DOHH2 (cell line): ENCODE data around the gene FBXO11.

ENCODE experiments used
- H3F3A ChIP-seq: fragments of 200-600 bp; sonication (generic), shearing (Covaris generic); 2 replicates; pipeline ENCODE4 v1.6.0; 2016; ENCODE audit warnings: antibody characterized with exemption, mild to moderate bottlenecking; ENCODE audit not compliant: control insufficient read depth, insufficient read depth
- H3K27ac ChIP-seq: fragments of 200-600 bp; sonication (generic); 2 replicates; pipeline ENCODE4 v1.5.1; 2014; ENCODE audit warnings: low read depth, mild to moderate bottlenecking, low read length, moderate library complexity
- H3K27me3 ChIP-seq: fragments of 200-600 bp; sonication (generic); 2 replicates; pipeline ENCODE4 v1.6.1; 2014; ENCODE audit warnings: mild to moderate bottlenecking, low read length, mixed read lengths; ENCODE audit not compliant: control insufficient read depth
- H3K36me3 ChIP-seq: fragments of 200-600 bp; sonication (generic); 2 replicates; pipeline ENCODE4 v1.6.1; 2014; ENCODE audit warnings: mild to moderate bottlenecking, low read length, moderate library complexity, mixed read lengths; ENCODE audit not compliant: control insufficient read depth
- H3K4me1 ChIP-seq: fragments of 200-600 bp; sonication (generic); 2 replicates; pipeline ENCODE4 v1.6.1; 2014; ENCODE audit warnings: mild to moderate bottlenecking, low read length, mixed read lengths; ENCODE audit not compliant: control insufficient read depth
- H3K4me2 ChIP-seq: fragments of 200-600 bp; sonication (generic); 2 replicates; pipeline ENCODE4 v1.6.0; 2014; ENCODE audit warnings: mild to moderate bottlenecking, low read length, moderate library complexity
- H3K4me3 ChIP-seq: fragments of 200-600 bp; sonication (generic); 2 replicates; pipeline ENCODE4 v1.5.1; 2014; ENCODE audit warnings: mild to moderate bottlenecking, low read length, mixed read lengths
- H3K79me2 ChIP-seq: fragments of 200-600 bp; sonication (generic); 2 replicates; pipeline ENCODE4 v1.6.1; 2014; ENCODE audit warnings: mild to moderate bottlenecking, low read length, mixed read lengths; ENCODE audit not compliant: control insufficient read depth
- H3K9me2 ChIP-seq: fragments of 200-600 bp; sonication (generic); replicated peaks from 2 replicates; pipeline ENCODE4 v1.6.1; 2014; ENCODE audit warnings: mild to moderate bottlenecking, low read length, mixed read lengths; ENCODE audit not compliant: control insufficient read depth
- H3K9me3 ChIP-seq: fragments of 200-600 bp; sonication (generic); 2 replicates; pipeline ENCODE4 v1.6.1; 2014; ENCODE audit warnings: antibody characterized with exemption, low read length, mixed read lengths; ENCODE audit not compliant: control insufficient read depth, insufficient read depth
- H4K20me1 ChIP-seq: fragments of 200-600 bp; sonication (generic); 2 replicates; pipeline ENCODE4 v1.6.0; 2014; ENCODE audit warnings: low read depth, mild to moderate bottlenecking, antibody characterized with exemption, low read length, moderate library complexity; ENCODE audit not compliant: control insufficient read depth, insufficient read depth
- CTCF ChIP-seq: fragments of 200-600 bp; sonication (generic); IDR thresholded peaks from one replicate; pipeline ENCODE4 v1.5.1; 2014; ENCODE audit warnings: antibody characterized with exemption, mild to moderate bottlenecking, low read depth, low read length; ENCODE audit not compliant: poor library complexity, severe bottlenecking
- EZH2phosphoT487 ChIP-seq: fragments of 200-600 bp; sonication (generic); IDR thresholded peaks from 2 replicates; pipeline ENCODE4 v1.6.1; 2017; ENCODE audit warnings: borderline replicate concordance, mild to moderate bottlenecking, antibody characterized with exemption, low read length, moderate library complexity, mixed read lengths

FBXO11 gene

GRCh38 chr2:47945046-47945781 lies 38.9 kb upstream of the FBXO11 start:
- H3K4me3 ChIP-seq: no peak overlapping the region
- peaks cover 3% of the 10 kb centered on the region; the same call in 1 of the 2 replicates for H3K4me1 ChIP-seq
- no peaks in the 10 kb centered on the region for H3K79me2 ChIP-seq
- H3K9me3 ChIP-seq: no peaks in the 10 kb centered on the region
- H3K4me2 ChIP-seq: no peak overlapping the region
- no peaks in the 10 kb centered on the region for H4K20me1 ChIP-seq
- no peak overlapping the region for H3K27ac ChIP-seq
- no peaks in the 10 kb centered on the region for H3K36me3 ChIP-seq
- H3K9me2 ChIP-seq: no peaks in the 10 kb centered on the region
- H3F3A ChIP-seq: no peaks in the 10 kb centered on the region
- no peak for TF ChIP-seq EZH2phosphoT487
- no peak for TF ChIP-seq CTCF
- H3K27me3 ChIP-seq: peaks cover 2% of the 10 kb centered on the region; the same call in 1 of the 2 replicates

GRCh38 chr2:47941936-47942335 lies 35.6 kb upstream of the FBXO11 start:
- Histone ChIP-seq H3K27me3 (peaks cover 6% of the 10 kb centered on the region; the same call in 1 of the 2 replicates), H3K27ac (no peak overlapping the region), H3K4me3 (no peak overlapping the region), H3K9me3 (no peaks in the 10 kb centered on the region), H3K36me3 (no peaks in the 10 kb centered on the region), H3K79me2 (no peaks in the 10 kb centered on the region), H3K4me1 (no peaks in the 10 kb centered on the region), H4K20me1 (no peaks in the 10 kb centered on the region), H3F3A (no peaks in the 10 kb centered on the region), H3K9me2 (no peaks in the 10 kb centered on the region), H3K4me2 (no peak overlapping the region)
- TF ChIP-seq EZH2phosphoT487 (no peak), CTCF (no peak)

- TF ChIP-seq EZH2phosphoT487: no peak
- no peak for TF ChIP-seq CTCF
These were observed 31.4 kb upstream of the FBXO11 start for GRCh38 chr2:47937677-47938076.

More at GRCh38 chr2:47937677-47938076, 31.4 kb upstream of the FBXO11 start:
- no peak overlapping the region for H3K27ac ChIP-seq
- no peaks in the 10 kb centered on the region for H3K9me3 ChIP-seq
- H4K20me1 ChIP-seq: no peaks in the 10 kb centered on the region
- H3K27me3 ChIP-seq: peaks cover 4% of the 10 kb centered on the region; the same call in 1 of the 2 replicates
- no peaks in the 10 kb centered on the region for H3K4me1 ChIP-seq
- H3K4me3 ChIP-seq: no peak overlapping the region
- H3K4me2 ChIP-seq: no peak overlapping the region
- H3K9me2 ChIP-seq: no peaks in the 10 kb centered on the region
- no peaks in the 10 kb centered on the region for H3F3A ChIP-seq
- H3K79me2 ChIP-seq: no peaks in the 10 kb centered on the region
- H3K36me3 ChIP-seq: no peaks in the 10 kb centered on the region
